Measurements from ENCODE around the gene COL9A3.
A peak's percentile ranks its signal among the peaks of the same experiment; 100 is the strongest.

COL9A3 gene

GRCh38 chr20:62832212-62832922 lies 15.5 kb downstream of the COL9A3 start:
- Histone ChIP-seq H3K36me3 (replicated peaks) (no peaks in the 10 kb centered on the region), H3K9me3 (no peaks in the 10 kb centered on the region), H3K4me3 (peak overlapping the region; percentile 24), H3K4me1 (peaks cover 13% of the 10 kb centered on the region), H3K27me3 (ENCODE audit: low read depth) (no peaks in the 10 kb centered on the region)
- peak; percentile 85 to 95 for DNase-seq (ENCODE audit: low spot score in 2 of 2)
- in situ Hi-C loops (cut with MboI; ENCODE audit: low sequenced_read_pairs) = no loop called here

- no peaks in the 10 kb centered on the region for H3K36me3 ChIP-seq (replicated peaks)
- H3K9me3 ChIP-seq = no peaks in the 10 kb centered on the region
- no peaks in the 10 kb centered on the region for H3K27me3 ChIP-seq (ENCODE audit: low read depth)
- H3K4me3 ChIP-seq = peak overlapping the region; percentile 24
- H3K4me1 ChIP-seq = peaks cover 13% of the 10 kb centered on the region
- no peak for DNase-seq (ENCODE audit: low spot score in 2 of 2)
- in situ Hi-C loops (cut with MboI; ENCODE audit: low sequenced_read_pairs) = no loop called here
Observed at GRCh38 chr20:62832951-62833391, 16.1 kb downstream of the COL9A3 start.

GRCh38 chr20:62834967-62835730 lies 18.3 kb downstream of the COL9A3 start:
- Histone ChIP-seq H3K9me3 (no peaks in the 10 kb centered on the region), H3K36me3 (replicated peaks) (no peaks in the 10 kb centered on the region), H3K27me3 (ENCODE audit: low read depth) (no peaks in the 10 kb centered on the region), H3K4me3 (no peak overlapping the region), H3K4me1 (peaks cover 13% of the 10 kb centered on the region)
- in situ Hi-C loops (cut with MboI; ENCODE audit: low sequenced_read_pairs) = no loop called here
- no peak for DNase-seq (ENCODE audit: low spot score in 2 of 2)

- no peaks in the 10 kb centered on the region for H3K9me3 ChIP-seq
- no peak overlapping the region for H3K4me3 ChIP-seq
- no peaks in the 10 kb centered on the region for H3K27me3 ChIP-seq (ENCODE audit: low read depth)
- in situ Hi-C loops (cut with MboI; ENCODE audit: low sequenced_read_pairs) = no loop called here
- peaks cover 13% of the 10 kb centered on the region for H3K4me1 ChIP-seq
- 0 out of 2 replicates have a peak, but pooled peaks cover 2% of the 10 kb centered on the region for H3K36me3 ChIP-seq (replicated peaks)
- DNase-seq (ENCODE audit: low spot score in 2 of 2) = no peak
Observed at GRCh38 chr20:62835931-62836861, 19.3 kb downstream of the COL9A3 start.

GRCh38 chr20:62836967-62837490 lies 20.2 kb downstream of the COL9A3 start:
- DNase-seq (ENCODE audit: low spot score in 2 of 2) = no peak
- H3K36me3 ChIP-seq (replicated peaks) = 0 out of 2 replicates have a peak, but pooled peaks cover 2% of the 10 kb centered on the region

GRCh38 chr20:62837790-62838127 lies 20.9 kb downstream of the COL9A3 start:
- no peak overlapping the region for H3K4me3 ChIP-seq
- H3K4me1 ChIP-seq = peaks cover 7% of the 10 kb centered on the region
- no peaks in the 10 kb centered on the region for H3K27me3 ChIP-seq (ENCODE audit: low read depth)
- in situ Hi-C loops (cut with MboI; ENCODE audit: low sequenced_read_pairs) = no loop called here
- no peaks in the 10 kb centered on the region for H3K9me3 ChIP-seq
- H3K36me3 ChIP-seq (replicated peaks) = 0 out of 2 replicates have a peak, but pooled peaks cover 2% of the 10 kb centered on the region
- DNase-seq (ENCODE audit: low spot score in 2 of 2) = no peak

More at GRCh38 chr20:62836967-62837490, 20.2 kb downstream of the COL9A3 start:
- no peaks in the 10 kb centered on the region for H3K9me3 ChIP-seq
- in situ Hi-C loops (cut with MboI; ENCODE audit: low sequenced_read_pairs) = no loop called here
- H3K4me1 ChIP-seq = peaks cover 12% of the 10 kb centered on the region
- no peaks in the 10 kb centered on the region for H3K27me3 ChIP-seq (ENCODE audit: low read depth)
- H3K4me3 ChIP-seq = no peak overlapping the region

GRCh38 chr20:62838128-62838891 lies 21.5 kb downstream of the COL9A3 start:
- 0 out of 2 replicates have a peak, but pooled peaks cover 2% of the 10 kb centered on the region for H3K36me3 ChIP-seq (replicated peaks)
- 0 out of 2 replicates have a peak, but pooled peaks cover 1% of the 10 kb centered on the region for H3K4me1 ChIP-seq
- no peak for DNase-seq (ENCODE audit: low spot score in 2 of 2)
- in situ Hi-C loops (cut with MboI; ENCODE audit: low sequenced_read_pairs) = no loop called here
- no peaks in the 10 kb centered on the region for H3K9me3 ChIP-seq
- no peaks in the 10 kb centered on the region for H3K27me3 ChIP-seq (ENCODE audit: low read depth)
- H3K4me3 ChIP-seq = no peak overlapping the region

- in situ Hi-C loops (cut with MboI; ENCODE audit: low sequenced_read_pairs) = no loop called here
- H3K4me3 ChIP-seq = no peak overlapping the region
- H3K4me1 ChIP-seq = no peaks in the 10 kb centered on the region
- 0 out of 2 replicates have a peak, but pooled peaks cover 2% of the 10 kb centered on the region for H3K36me3 ChIP-seq (replicated peaks)
- no peak for DNase-seq (ENCODE audit: low spot score in 2 of 2)
- H3K9me3 ChIP-seq = no peaks in the 10 kb centered on the region
- no peaks in the 10 kb centered on the region for H3K27me3 ChIP-seq (ENCODE audit: low read depth)
Observed at GRCh38 chr20:62839261-62839660, 22.4 kb downstream of the COL9A3 start.

GRCh38 chr20:62839816-62840215 lies 23.0 kb downstream of the COL9A3 start:
- Histone ChIP-seq H3K4me1 (no peaks in the 10 kb centered on the region), H3K36me3 (replicated peaks) (0 out of 2 replicates have a peak, but pooled peaks cover 2% of the 10 kb centered on the region), H3K4me3 (no peak overlapping the region), H3K27me3 (ENCODE audit: low read depth) (no peaks in the 10 kb centered on the region), H3K9me3 (no peaks in the 10 kb centered on the region)
- no peak for DNase-seq (ENCODE audit: low spot score in 2 of 2)
- in situ Hi-C loops (cut with MboI; ENCODE audit: low sequenced_read_pairs) = no loop called here

GRCh38 chr20:62840244-62841197 lies 23.7 kb downstream of the COL9A3 start:
- no peak for DNase-seq (ENCODE audit: low spot score in 2 of 2)

GRCh38 chr20:62841705-62842212 lies 24.9 kb downstream of the COL9A3 start:
- no peak overlapping the region for H3K4me3 ChIP-seq
- no peaks in the 10 kb centered on the region for H3K27me3 ChIP-seq (ENCODE audit: low read depth)
- DNase-seq (ENCODE audit: low spot score in 2 of 2) = no peak
- H3K4me1 ChIP-seq = no peaks in the 10 kb centered on the region
- H3K36me3 ChIP-seq (replicated peaks) = peaks cover 5% of the 10 kb centered on the region; the same call in 1 of the 2 replicates
- no peaks in the 10 kb centered on the region for H3K9me3 ChIP-seq
- in situ Hi-C loops (cut with MboI; ENCODE audit: low sequenced_read_pairs) = no loop called here

More at GRCh38 chr20:62840244-62841197, 23.7 kb downstream of the COL9A3 start:
- in situ Hi-C loops (cut with MboI; ENCODE audit: low sequenced_read_pairs) = no loop called here
- Histone ChIP-seq H3K36me3 (replicated peaks) (peaks cover 5% of the 10 kb centered on the region; the same call in 1 of the 2 replicates), H3K4me1 (no peaks in the 10 kb centered on the region), H3K4me3 (no peak overlapping the region), H3K9me3 (no peaks in the 10 kb centered on the region), H3K27me3 (ENCODE audit: low read depth) (no peaks in the 10 kb centered on the region)

GRCh38 chr20:62843656-62844055 lies 26.8 kb downstream of the COL9A3 start:
- in situ Hi-C loops (cut with MboI; ENCODE audit: low sequenced_read_pairs) = no loop called here
- no peaks in the 10 kb centered on the region for H3K27me3 ChIP-seq (ENCODE audit: low read depth)

More at GRCh38 chr20:62843656-62844055, 26.8 kb downstream of the COL9A3 start:
- no peaks in the 10 kb centered on the region for H3K9me3 ChIP-seq
- H3K4me1 ChIP-seq = no peaks in the 10 kb centered on the region
- H3K36me3 ChIP-seq (replicated peaks) = peaks cover 8% of the 10 kb centered on the region
- no peak for DNase-seq (ENCODE audit: low spot score in 2 of 2)
- H3K4me3 ChIP-seq = no peak overlapping the region
